Neural cell (in vitro differentiated cells): ENCODE data around the gene CTCF. TPM values are rescaled to one million over a fixed set of nuclear protein-coding genes. Genes with fewer than 3 reads are reported as not detected.

Source experiments
- H2AFZ ChIP-seq: fragments of 200-600, 300-800 bp; sonication (generic), shearing (Covaris generic); 2 replicates; pipeline ENCODE4 v1.6.0; 2014; ENCODE audit warnings: low read depth, mild to moderate bottlenecking, antibody characterized with exemption, low read length, moderate library complexity
- H3F3A ChIP-seq: fragments of 200-600 bp; shearing (Covaris generic); 2 replicates; pipeline ENCODE4 v1.6.1; 2016; ENCODE audit warnings: mild to moderate bottlenecking, moderate library complexity, mixed read lengths, antibody characterized with exemption, low read length; ENCODE audit not compliant: insufficient read depth, poor library complexity, severe bottlenecking
- H3K27ac ChIP-seq: fragments of 200-600, 300-800 bp; sonication (generic), shearing (Covaris generic); 2 replicates; pipeline ENCODE4 v1.5.1; 2014; ENCODE audit warnings: mild to moderate bottlenecking, low read length, moderate library complexity
- H3K27me3 ChIP-seq: fragments of 300-800, 200-600 bp; sonication (generic), shearing (Covaris generic); 2 replicates; pipeline ENCODE4 v1.6.0; 2014; ENCODE audit warnings: mild to moderate bottlenecking, low read depth, low read length, moderate library complexity; ENCODE audit not compliant: insufficient read depth
- H3K36me3 ChIP-seq: fragments of 300-800, 200-600 bp; sonication (generic), shearing (Covaris generic); 2 replicates; pipeline ENCODE4 v1.5.1; 2014; ENCODE audit warnings: mild to moderate bottlenecking, antibody characterized with exemption, low read length, moderate library complexity; ENCODE audit not compliant: insufficient read depth
- H3K4me2 ChIP-seq: fragments of 300-800, 200-600 bp; sonication (generic), shearing (Covaris generic); 2 replicates; pipeline ENCODE4 v1.6.0; 2014; ENCODE audit warnings: mild to moderate bottlenecking, low read length
- H3K4me3 ChIP-seq: fragments of 300-800, 200-600 bp; sonication (generic), shearing (Covaris generic); 2 replicates; pipeline ENCODE4 v1.5.1; 2014; ENCODE audit warnings: mild to moderate bottlenecking, low read length, moderate library complexity
- H3K79me2 ChIP-seq: fragments of 200-600 bp; shearing (Covaris generic); replicated peaks from 2 replicates; pipeline ENCODE4 v1.6.0; 2014; ENCODE audit warnings: mild to moderate bottlenecking, low read length, moderate library complexity; ENCODE audit not compliant: insufficient read depth
- H3K9ac ChIP-seq: fragments of 300-800, 200-600 bp; sonication (generic), shearing (Covaris generic); 2 replicates; pipeline ENCODE4 v1.6.1; 2016; ENCODE audit warnings: mild to moderate bottlenecking, low read length, mixed read lengths
- H3K9me2 ChIP-seq: fragments of 200-600 bp; shearing (Covaris generic); 2 replicates; pipeline ENCODE4 v1.6.1; 2016; ENCODE audit warnings: mild to moderate bottlenecking, low read length, mixed read lengths; ENCODE audit not compliant: insufficient read depth
- H3K9me3 ChIP-seq: fragments of 200-600, 300-800 bp; sonication (generic), shearing (Covaris generic); 2 replicates; pipeline ENCODE4 v1.6.1; 2016; ENCODE audit warnings: mild to moderate bottlenecking, mixed run types, low read length, moderate library complexity, mixed read lengths
- H4K20me1 ChIP-seq: fragments of 200-600 bp; shearing (Covaris generic); 2 replicates; pipeline ENCODE4 v1.6.1; 2016; ENCODE audit warnings: mild to moderate bottlenecking, mixed run types; ENCODE audit not compliant: insufficient read depth
- EZH2 ChIP-seq: fragments of 200-600, 300-800 bp; shearing (Covaris generic), sonication (generic); IDR thresholded peaks from 2 replicates; pipeline ENCODE4 v1.6.1; 2014; ENCODE audit warnings: antibody characterized with exemption, low read length, borderline replicate concordance, mild to moderate bottlenecking; ENCODE audit not compliant: insufficient read depth, poor library complexity, severe bottlenecking
- MXI1 ChIP-seq: fragments of 450-650 bp; conservative IDR thresholded peaks from 2 replicates; pipeline ENCODE4 v1.6.1; 2014; ENCODE audit warnings: antibody characterized with exemption, mild to moderate bottlenecking; ENCODE audit not compliant: poor library complexity, severe bottlenecking
- POLR2AphosphoS5 ChIP-seq: IDR thresholded peaks from 2 replicates; pipeline ENCODE4 v1.6.1; 2012
- RAD21 ChIP-seq: fragments of 450-650 bp; conservative IDR thresholded peaks from 2 replicates; pipeline ENCODE4 v1.6.1; 2014; ENCODE audit warnings: antibody characterized with exemption, mild to moderate bottlenecking, moderate library complexity
- REST ChIP-seq: IDR thresholded peaks from 2 replicates; pipeline ENCODE4 v1.6.1; 2012; ENCODE audit warnings: borderline replicate concordance
- SMC3 ChIP-seq: fragments of 450-650 bp; conservative IDR thresholded peaks from 2 replicates; pipeline ENCODE4 v1.6.1; 2014; ENCODE audit warnings: antibody characterized with exemption, mild to moderate bottlenecking, moderate library complexity; ENCODE audit not compliant: poor library complexity
- TAF1 ChIP-seq: IDR thresholded peaks from 2 replicates; pipeline ENCODE4 v1.6.1; 2012; ENCODE audit warnings: low read depth
- polyA plus RNA-seq: library from polyadenylated mRNA; depleted of rRNA; stranded (reverse); fragments of >200 nt; gene quantifications from 2 replicates; pipeline ENCODE4 v1.2.3, GENCODE V29; 2014

Gene CTCF
- polyA plus RNA-seq, 1 donor from 2014 or later = 42.8 TPM

DNA sequence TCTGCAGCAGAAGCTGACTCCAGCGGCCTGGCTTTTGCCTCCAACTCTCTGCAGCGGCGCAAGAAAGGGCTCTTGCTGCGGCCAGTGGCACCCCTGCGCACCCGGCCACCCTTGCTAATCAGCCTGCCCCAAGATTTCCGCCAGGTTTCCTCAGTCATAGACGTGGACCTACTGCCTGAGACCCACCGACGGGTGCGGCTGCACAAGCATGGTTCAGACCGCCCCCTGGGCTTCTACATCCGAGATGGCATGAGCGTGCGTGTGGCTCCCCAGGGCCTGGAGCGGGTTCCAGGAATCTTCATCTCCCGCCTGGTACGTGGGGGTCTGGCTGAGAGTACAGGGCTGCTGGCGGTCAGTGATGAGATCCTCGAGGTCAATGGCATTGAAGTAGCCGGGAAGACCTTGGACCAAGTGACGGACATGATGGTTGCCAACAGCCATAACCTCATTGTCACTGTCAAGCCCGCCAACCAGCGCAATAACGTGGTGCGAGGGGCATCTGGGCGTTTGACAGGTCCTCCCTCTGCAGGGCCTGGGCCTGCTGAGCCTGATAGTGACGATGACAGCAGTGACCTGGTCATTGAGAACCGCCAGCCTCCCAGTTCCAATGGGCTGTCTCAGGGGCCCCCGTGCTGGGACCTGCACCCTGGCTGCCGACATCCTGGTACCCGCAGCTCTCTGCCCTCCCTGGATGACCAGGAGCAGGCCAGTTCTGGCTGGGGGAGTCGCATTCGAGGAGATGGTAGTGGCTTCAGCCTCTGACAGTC, 99.7 kb downstream of the CTCF start:
- TF ChIP-seq SMC3 = no peak
- TF ChIP-seq POLR2AphosphoS5 = no peak
- TF ChIP-seq EZH2 = no peak
- no peak for TF ChIP-seq RAD21
- TF ChIP-seq TAF1 = no peak
- no peak for TF ChIP-seq MXI1
- no peak overlapping the region for H2AFZ ChIP-seq
- no peaks in the 10 kb centered on the region for H3K9me2 ChIP-seq
- H3K4me3 ChIP-seq = peak overlapping the region; percentile 100
- no peaks in the 10 kb centered on the region for H3F3A ChIP-seq
- no peaks in the 10 kb centered on the region for H3K27me3 ChIP-seq
- H3K4me2 ChIP-seq = peak overlapping the region; percentile 80
- peak overlapping the region; percentile 97 for H3K27ac ChIP-seq
- no peaks in the 10 kb centered on the region for H3K9me3 ChIP-seq
- H4K20me1 ChIP-seq = no peaks in the 10 kb centered on the region
- peak overlapping the region; percentile 96 for H3K9ac ChIP-seq
- no peaks in the 10 kb centered on the region for H3K36me3 ChIP-seq
- H3K79me2 ChIP-seq = peaks cover 15% of the 10 kb centered on the region

- H3K9me3 ChIP-seq = no peaks in the 10 kb centered on the region
- TF ChIP-seq EZH2 = no peak
- TF ChIP-seq POLR2AphosphoS5 = no peak
- no peaks in the 10 kb centered on the region for H3K27me3 ChIP-seq
- H2AFZ ChIP-seq = no peak overlapping the region
- no peak overlapping the region for H3K4me3 ChIP-seq
- no peak overlapping the region for H3K9ac ChIP-seq
- no peaks in the 10 kb centered on the region for H4K20me1 ChIP-seq
- H3F3A ChIP-seq = no peaks in the 10 kb centered on the region
- H3K4me2 ChIP-seq = no peak overlapping the region
- H3K9me2 ChIP-seq = no peaks in the 10 kb centered on the region
- peaks cover 15% of the 10 kb centered on the region for H3K79me2 ChIP-seq
- no peak overlapping the region for H3K27ac ChIP-seq
- H3K36me3 ChIP-seq = no peaks in the 10 kb centered on the region
Observed at GRCh38 chr16:67662653-67663010, 100.3 kb downstream of the CTCF start.

GRCh38 chr16:67663151-67663876, 101.0 kb downstream of the CTCF start:
- H3K4me3 ChIP-seq = no peak overlapping the region
- no peak overlapping the region for H3K27ac ChIP-seq

GRCh38 chr16:67663877-67664222, 101.5 kb downstream of the CTCF start:
- H3K27me3 ChIP-seq = no peaks in the 10 kb centered on the region
- no peak overlapping the region for H3K27ac ChIP-seq
- H2AFZ ChIP-seq = no peak overlapping the region
- H3K9me2 ChIP-seq = no peaks in the 10 kb centered on the region
- no peak overlapping the region for H3K4me2 ChIP-seq
- no peak overlapping the region for H3K9ac ChIP-seq
- no peaks in the 10 kb centered on the region for H3F3A ChIP-seq
- H3K9me3 ChIP-seq = no peaks in the 10 kb centered on the region
- TF ChIP-seq REST = no peak
- no peak for TF ChIP-seq POLR2AphosphoS5
- TF ChIP-seq EZH2 = no peak
- H3K36me3 ChIP-seq = no peaks in the 10 kb centered on the region
- H4K20me1 ChIP-seq = no peaks in the 10 kb centered on the region
- peaks cover 11% of the 10 kb centered on the region for H3K79me2 ChIP-seq
- no peak overlapping the region for H3K4me3 ChIP-seq

More at GRCh38 chr16:67663151-67663876, 101.0 kb downstream of the CTCF start:
- Histone ChIP-seq H3K36me3 (no peaks in the 10 kb centered on the region), H3K9me3 (no peaks in the 10 kb centered on the region), H3K27me3 (no peaks in the 10 kb centered on the region), H3K9me2 (no peaks in the 10 kb centered on the region), H2AFZ (no peak overlapping the region), H3F3A (no peaks in the 10 kb centered on the region), H3K4me2 (no peak overlapping the region), H3K79me2 (peaks cover 15% of the 10 kb centered on the region), H4K20me1 (no peaks in the 10 kb centered on the region), H3K9ac (no peak overlapping the region)
- TF ChIP-seq SMC3 (peak; percentile 17), TAF1 (no peak)
